ENCODE results near the gene CYGB.
A peak's percentile ranks its signal among the peaks of the same experiment; 100 is the strongest.

Gene CYGB

GRCh38 chr17:76557368-76558197, 20.1 kb upstream of the CYGB start:
- H3K4me2 ChIP-seq (ENCODE audit: insufficient read depth, low read length): peak overlapping the region; percentile 77
- H4K20me1 ChIP-seq (ENCODE audit: insufficient read depth, low read length): peaks cover 38% of the 10 kb centered on the region
- ATAC-seq (ENCODE audit: insufficient read depth, low read depth) (peak; percentile 95), DNase-seq (peak; percentile 97)
- H3K27ac ChIP-seq (ENCODE audit: low read length): peak overlapping the region; percentile 89
- H3K79me2 ChIP-seq (ENCODE audit: insufficient read depth, low read length): peaks cover 60% of the 10 kb centered on the region
- H3K9ac ChIP-seq (ENCODE audit: low read depth, low read length): peak overlapping the region; percentile 87
- H3K4me3 ChIP-seq (ENCODE audit: low read depth in 1 of 2, low read length in 2 of 2): peak overlapping the region; percentile 81 to 83
- peaks cover 47% of the 10 kb centered on the region for H3K4me1 ChIP-seq (ENCODE audit: insufficient read depth, low read length)
- H3K27me3 ChIP-seq (ENCODE audit: insufficient read depth, low read length, poor library complexity): no peaks in the 10 kb centered on the region
- no peaks in the 10 kb centered on the region for H3K9me3 ChIP-seq (ENCODE audit: insufficient read depth, low read length, severe bottlenecking)
- peak overlapping the region; percentile 95 for H2AFZ ChIP-seq (ENCODE audit: low read depth, low read length)
- TF ChIP-seq CTCF (IDR thresholded peaks at IDR 0.05; ENCODE audit: borderline replicate concordance, extremely low read depth, low read length, poor library complexity, severe bottlenecking) (peak; percentile 67), EZH2 (IDR thresholded peaks at IDR 0.05; ENCODE audit: borderline replicate concordance, low read depth, low read length, severe bottlenecking) (no peak)
- peaks cover 41% of the 10 kb centered on the region for H3K36me3 ChIP-seq (ENCODE audit: insufficient read depth, low read length)

- Histone ChIP-seq H3K9ac (ENCODE audit: low read depth, low read length) (peak overlapping the region; percentile 87), H3K9me3 (ENCODE audit: insufficient read depth, low read length, severe bottlenecking) (no peaks in the 10 kb centered on the region), H4K20me1 (ENCODE audit: insufficient read depth, low read length) (peaks cover 33% of the 10 kb centered on the region), H3K4me1 (ENCODE audit: insufficient read depth, low read length) (peaks cover 44% of the 10 kb centered on the region), H3K27me3 (ENCODE audit: insufficient read depth, low read length, poor library complexity) (no peaks in the 10 kb centered on the region), H3K4me2 (ENCODE audit: insufficient read depth, low read length) (peak overlapping the region; percentile 77), H3K36me3 (ENCODE audit: insufficient read depth, low read length) (peaks cover 35% of the 10 kb centered on the region), H2AFZ (ENCODE audit: low read depth, low read length) (peak overlapping the region; percentile 95), H3K27ac (ENCODE audit: low read length) (peak overlapping the region; percentile 89), H3K79me2 (ENCODE audit: insufficient read depth, low read length) (peaks cover 55% of the 10 kb centered on the region), H3K4me3 (ENCODE audit: low read depth in 1 of 2, low read length in 2 of 2) (peak overlapping the region; percentile 81 to 83)
- TF ChIP-seq CTCF (IDR thresholded peaks at IDR 0.05; ENCODE audit: borderline replicate concordance, extremely low read depth, low read length, poor library complexity, severe bottlenecking): no peak
- ATAC-seq (ENCODE audit: insufficient read depth, low read depth) (peak; percentile 20; the same call in 2 of the 3 replicates), DNase-seq (no peak)
Observed at GRCh38 chr17:76556765-76557367, 19.4 kb upstream of the CYGB start.

GRCh38 chr17:76554131-76554530, 16.6 kb upstream of the CYGB start:
- no peak overlapping the region for H3K4me2 ChIP-seq (ENCODE audit: insufficient read depth, low read length)
- no peaks in the 10 kb centered on the region for H3K27me3 ChIP-seq (ENCODE audit: insufficient read depth, low read length, poor library complexity)
- peaks cover 7% of the 10 kb centered on the region for H3K36me3 ChIP-seq (ENCODE audit: insufficient read depth, low read length)
- ATAC-seq (ENCODE audit: insufficient read depth, low read depth) (no peak), DNase-seq (no peak)
- H3K79me2 ChIP-seq (ENCODE audit: insufficient read depth, low read length): peaks cover 28% of the 10 kb centered on the region
- TF ChIP-seq EZH2 (IDR thresholded peaks at IDR 0.05; ENCODE audit: borderline replicate concordance, low read depth, low read length, severe bottlenecking) (no peak), CTCF (IDR thresholded peaks at IDR 0.05; ENCODE audit: borderline replicate concordance, extremely low read depth, low read length, poor library complexity, severe bottlenecking) (no peak)
- H3K9ac ChIP-seq (ENCODE audit: low read depth, low read length): no peak overlapping the region
- no peak overlapping the region for H3K4me3 ChIP-seq (ENCODE audit: low read depth in 1 of 2, low read length in 2 of 2)
- H2AFZ ChIP-seq (ENCODE audit: low read depth, low read length): no peak overlapping the region
- H3K27ac ChIP-seq (ENCODE audit: low read length): no peak overlapping the region
- no peaks in the 10 kb centered on the region for H3K9me3 ChIP-seq (ENCODE audit: insufficient read depth, low read length, severe bottlenecking)
- H4K20me1 ChIP-seq (ENCODE audit: insufficient read depth, low read length): peaks cover 6% of the 10 kb centered on the region
- peaks cover 18% of the 10 kb centered on the region for H3K4me1 ChIP-seq (ENCODE audit: insufficient read depth, low read length)

Measured in DND-41 (cell line).